Astrocyte (in vitro differentiated cells and primary cell): ENCODE measurements around the gene NXPH1.

Source experiments
- EZH2 ChIP-seq: IDR thresholded peaks from 2 replicates; pipeline ENCODE4 v1.6.1; 2012; ENCODE audit warnings: mild to moderate bottlenecking, low read length, inconsistent platforms; ENCODE audit not compliant: insufficient read depth
- TF ChIP-seq, protein P1 (sequence below): IDR thresholded peaks from 2 replicates; pipeline ENCODE4 v1.5.1; 2011; ENCODE audit warnings: low read depth, mild to moderate bottlenecking, inconsistent platforms, low read length, moderate library complexity; ENCODE audit not compliant: insufficient read depth

DNA sequence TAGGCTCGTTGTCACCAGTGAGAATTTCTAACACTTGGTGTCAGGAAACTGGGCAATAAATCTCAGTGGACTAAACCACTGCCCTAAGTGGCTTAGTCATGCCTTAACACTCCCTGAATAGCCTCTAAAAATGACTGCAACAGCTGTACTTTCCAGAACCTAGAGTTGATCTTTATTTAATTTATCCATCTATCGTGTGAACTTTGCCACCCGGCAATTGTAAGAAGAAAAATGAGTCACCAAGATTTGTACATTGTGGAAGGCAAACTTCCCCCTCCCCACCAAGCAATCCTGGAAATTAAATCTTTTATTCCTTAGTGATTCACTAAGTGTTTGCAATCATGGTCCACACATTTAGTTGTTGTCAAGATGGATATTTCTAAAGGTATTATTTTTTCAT lies 47.1 kb downstream of the NXPH1 start:
- TF ChIP-seq, protein P1, sequence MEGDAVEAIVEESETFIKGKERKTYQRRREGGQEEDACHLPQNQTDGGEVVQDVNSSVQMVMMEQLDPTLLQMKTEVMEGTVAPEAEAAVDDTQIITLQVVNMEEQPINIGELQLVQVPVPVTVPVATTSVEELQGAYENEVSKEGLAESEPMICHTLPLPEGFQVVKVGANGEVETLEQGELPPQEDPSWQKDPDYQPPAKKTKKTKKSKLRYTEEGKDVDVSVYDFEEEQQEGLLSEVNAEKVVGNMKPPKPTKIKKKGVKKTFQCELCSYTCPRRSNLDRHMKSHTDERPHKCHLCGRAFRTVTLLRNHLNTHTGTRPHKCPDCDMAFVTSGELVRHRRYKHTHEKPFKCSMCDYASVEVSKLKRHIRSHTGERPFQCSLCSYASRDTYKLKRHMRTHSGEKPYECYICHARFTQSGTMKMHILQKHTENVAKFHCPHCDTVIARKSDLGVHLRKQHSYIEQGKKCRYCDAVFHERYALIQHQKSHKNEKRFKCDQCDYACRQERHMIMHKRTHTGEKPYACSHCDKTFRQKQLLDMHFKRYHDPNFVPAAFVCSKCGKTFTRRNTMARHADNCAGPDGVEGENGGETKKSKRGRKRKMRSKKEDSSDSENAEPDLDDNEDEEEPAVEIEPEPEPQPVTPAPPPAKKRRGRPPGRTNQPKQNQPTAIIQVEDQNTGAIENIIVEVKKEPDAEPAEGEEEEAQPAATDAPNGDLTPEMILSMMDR = no peak
- no peak for TF ChIP-seq EZH2
